ENCODE data around the gene PHRF1. TPM values are rescaled to one million over a fixed set of nuclear protein-coding genes. Genes with fewer than 3 reads are reported as not detected.
"Not testable (repeated sequence)": the region's sequence is repeated elsewhere in the genome, so short reads cannot be mapped to it uniquely, and the experiment has no call there.

Gene PHRF1
- polyA plus RNA-seq, 10 donors = 13.5 to 22.1 (median 16.5) TPM

- peak in 1 of 3 donors; percentile 10 for DNase-seq
Observed at GRCh38 chr11:626475-627307, 50.4 kb downstream of the PHRF1 start, which contains the start of gene SCT. Gene SCT (minus strand): TSS chr11:627181. CDS start chr11:627143, 38 bp downstream.

GRCh38 chr11:627308-627576 lies 51.0 kb downstream of the PHRF1 start:
- DNase-seq = no peak

GRCh38 chr11:628056-628455 lies 51.8 kb downstream of the PHRF1 start:
- peak in 1 of 3 donors; percentile 6 for DNase-seq

GRCh38 chr11:629237-629583 lies 52.9 kb downstream of the PHRF1 start:
- peak in 1 of 3 donors; percentile 22 for DNase-seq

GRCh38 chr11:630871-631270 lies 54.6 kb downstream of the PHRF1 start:
- DNase-seq = no peak

- peak in 1 of 3 donors; percentile 7 for DNase-seq
Observed at GRCh38 chr11:635945-636510, 59.8 kb downstream of the PHRF1 start.

- DNase-seq = peak in 1 of 3 donors; percentile 53
Observed at GRCh38 chr11:636511-637332, 60.5 kb downstream of the PHRF1 start, which contains the start of gene DRD4. Gene DRD4 (plus strand): TSS chr11:637269. CDS start chr11:637305, 36 bp downstream.

GRCh38 chr11:637333-637592 lies 61.0 kb downstream of the PHRF1 start:
- no peak for DNase-seq

- peak in 1 of 3 donors; percentile 37 for DNase-seq
Observed at GRCh38 chr11:637593-638521, 61.6 kb downstream of the PHRF1 start.

GRCh38 chr11:638631-639331 lies 62.5 kb downstream of the PHRF1 start:
- DNase-seq = no peak

- peak in 1 of 3 donors; percentile 51 for DNase-seq
Observed at GRCh38 chr11:639332-639955, 63.2 kb downstream of the PHRF1 start.

- no peak for DNase-seq
Observed at GRCh38 chr11:640021-640706, 63.9 kb downstream of the PHRF1 start.

- DNase-seq = no peak
Observed at GRCh38 chr11:641806-642370, 65.6 kb downstream of the PHRF1 start.

GRCh38 chr11:643366-643765 lies 67.1 kb downstream of the PHRF1 start:
- DNase-seq = no peak

- DNase-seq = no peak
Observed at GRCh38 chr11:643849-644738, 67.8 kb downstream of the PHRF1 start.

GRCh38 chr11:645536-645935 lies 69.3 kb downstream of the PHRF1 start:
- no peak for DNase-seq

- no peak for DNase-seq
Observed at GRCh38 chr11:646214-646613, 69.9 kb downstream of the PHRF1 start.

GRCh38 chr11:647672-648158 lies 71.4 kb downstream of the PHRF1 start:
- not testable (repeated sequence) for DNase-seq

Data from muscle of back (tissue), 11 donors.